GM10266 (cell line): ENCODE data around the gene SLC30A1.

Experiments
- DNase-seq: peaks from one replicate; pipeline ENCODE4 v3.0.0; 2012; ENCODE audit errors: extremely low spot score
- CTCF ChIP-seq: IDR thresholded peaks from 2 replicates; pipeline ENCODE4 v1.5.1; 2012; ENCODE audit warnings: mild to moderate bottlenecking, low read depth; ENCODE audit not compliant: control insufficient read depth, insufficient read depth; ENCODE audit errors: missing control alignments

Gene SLC30A1

DNA sequence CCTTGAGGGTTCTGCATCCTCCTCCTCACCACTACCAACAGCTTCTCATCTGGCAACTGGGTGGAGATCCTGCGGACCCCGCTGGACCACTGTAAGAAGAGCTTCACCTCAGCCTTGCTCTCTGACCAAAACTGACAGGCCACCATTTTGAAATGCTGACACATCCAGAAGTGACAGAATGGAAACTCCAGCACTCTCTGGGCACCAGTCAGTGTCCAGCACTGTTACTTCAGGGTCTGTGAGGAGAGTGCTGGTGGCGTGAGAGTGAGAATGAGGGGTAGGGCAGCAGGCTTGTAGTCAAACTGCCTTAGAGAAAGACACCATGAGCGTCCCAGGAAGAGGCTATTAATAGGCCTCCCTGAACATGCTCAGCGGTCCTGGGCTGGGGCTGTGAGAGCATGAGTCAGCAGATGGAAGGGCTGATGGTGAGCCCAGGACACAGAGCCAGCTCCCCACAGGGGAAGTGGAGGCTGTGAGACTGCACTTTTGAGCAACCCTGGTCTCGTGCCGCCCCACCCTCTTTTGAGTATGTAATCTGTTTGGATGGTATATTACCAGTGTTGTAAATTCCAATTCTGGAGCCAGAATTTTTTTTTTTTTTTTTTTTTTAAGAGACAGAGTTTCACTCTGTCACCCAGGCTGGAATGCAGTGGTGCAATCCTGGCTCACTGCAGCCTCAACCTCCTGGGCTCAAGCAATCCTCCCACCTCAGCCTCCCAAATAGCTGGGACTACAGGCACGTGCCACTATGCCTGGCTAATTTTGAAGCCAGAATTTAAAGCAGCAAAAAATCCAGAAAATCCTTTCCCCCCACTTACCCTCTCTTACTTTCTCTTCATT, 34.4 kb upstream of the SLC30A1 start:
- DNase-seq = no peak
- no peak for TF ChIP-seq CTCF

- no peak for TF ChIP-seq CTCF
- DNase-seq = no peak
These were observed 33.8 kb upstream of the SLC30A1 start for GRCh38 chr1:211612786-211613107.

GRCh38 chr1:211611818-211612217, 32.9 kb upstream of the SLC30A1 start:
- TF ChIP-seq CTCF = no peak
- DNase-seq = no peak

- no peak for TF ChIP-seq CTCF
- no peak for DNase-seq
These were observed 32.0 kb upstream of the SLC30A1 start for GRCh38 chr1:211610779-211611556.

DNA sequence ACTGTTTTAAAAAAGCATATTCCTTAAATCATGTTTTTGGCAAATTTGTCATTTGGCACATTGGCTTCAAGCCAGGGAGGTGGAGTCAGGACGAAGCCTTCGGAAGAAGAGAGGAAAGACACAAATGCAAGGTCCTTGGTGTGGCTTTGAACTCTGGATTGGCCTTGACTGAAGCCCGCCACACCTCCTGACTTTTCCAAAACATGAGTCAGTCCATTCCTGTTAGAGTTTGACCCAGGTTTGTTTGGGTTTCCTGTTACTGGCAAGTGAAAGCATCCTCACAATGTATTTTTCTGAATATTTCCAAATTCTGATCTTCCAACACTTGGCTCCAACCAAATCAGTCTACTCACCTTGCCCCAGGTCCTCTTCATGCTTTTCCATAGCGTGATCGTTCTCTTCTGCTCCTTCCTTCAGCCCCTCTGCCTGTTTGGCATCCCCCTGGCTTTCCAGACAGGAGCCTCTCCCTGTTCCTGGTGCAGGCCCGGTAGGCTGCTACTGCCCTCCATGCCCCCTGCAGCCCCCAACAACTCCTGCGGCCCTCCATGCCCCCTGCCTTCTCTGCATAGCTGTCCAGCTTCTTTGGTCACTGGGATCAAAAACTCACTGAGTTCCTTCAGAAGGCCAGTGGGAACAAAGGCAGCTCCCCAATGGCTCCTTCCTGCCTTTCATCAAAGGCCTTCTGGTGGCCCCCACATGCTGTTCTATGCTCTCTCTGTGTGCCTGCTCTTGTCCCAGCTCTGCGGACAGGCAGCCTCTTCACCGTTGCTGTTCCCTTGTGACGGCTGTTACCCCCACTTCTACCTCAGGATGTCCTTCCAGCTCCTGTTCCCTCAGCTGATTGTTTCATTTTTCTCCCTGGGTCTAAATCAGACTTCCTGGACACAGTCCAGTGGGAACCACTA, 30.4 kb upstream of the SLC30A1 start:
- TF ChIP-seq CTCF = no peak
- DNase-seq = no peak

GRCh38 chr1:211607754-211608473, 29.0 kb upstream of the SLC30A1 start:
- no peak for DNase-seq
- TF ChIP-seq CTCF = no peak
